SW 1271 (cell line): Measurements from ENCODE around the gene ZNF777.
"Not testable (repeated sequence)": the region's sequence is repeated elsewhere in the genome, so short reads cannot be mapped to it uniquely, and the experiment has no call there.

Experiments
- DNase-seq, 2 experiments: peaks; one replicate each; lab custom pipeline; 2025; lab: John Stamatoyannopoulos, UW

The ZNF777 gene

DNA sequence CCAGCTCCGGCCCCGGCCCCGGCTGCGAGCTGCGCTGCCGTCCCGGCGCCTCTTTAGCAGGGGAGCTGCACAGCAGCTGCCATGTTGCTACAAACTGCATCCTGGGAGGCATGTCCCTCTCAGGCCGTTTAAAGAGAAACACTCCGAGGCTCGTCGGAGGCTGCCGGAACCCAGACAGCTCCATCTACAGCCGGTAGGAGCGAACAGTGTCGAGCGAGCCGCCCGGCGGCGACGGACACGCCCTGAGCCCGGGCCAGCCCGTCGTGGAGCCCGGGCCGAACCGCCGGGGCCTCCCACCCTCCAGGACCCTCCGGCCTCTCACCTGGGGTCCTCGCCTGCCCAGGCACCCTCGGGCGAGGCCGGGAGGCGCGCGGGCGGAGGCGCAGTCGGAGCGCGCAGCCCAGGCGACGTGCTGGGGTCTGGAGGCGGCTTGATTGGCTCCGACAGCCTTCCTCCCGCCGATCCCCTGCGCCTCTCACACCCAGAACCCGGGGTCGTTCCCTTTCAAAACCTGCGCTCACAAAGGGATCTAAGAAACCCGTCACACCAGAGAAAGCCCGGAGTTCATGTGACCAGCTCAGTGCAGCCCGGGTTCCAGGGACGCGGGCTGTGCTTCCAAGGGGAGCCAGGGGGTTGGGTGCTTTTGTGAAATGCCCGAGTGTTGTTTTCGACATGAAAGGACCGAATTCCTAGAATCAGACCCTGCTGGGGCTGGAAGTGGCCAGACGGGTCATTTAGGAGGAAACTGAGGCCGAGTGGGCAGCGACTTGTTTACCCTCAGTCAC, at the start of gene ZNF777:
TSS of gene ZNF777 (minus strand) at position 570 of the 785 bp plus-strand sequence. CDS start 5,040 bp downstream, outside the sequence.
- peak; percentile 44 to 77 for DNase-seq

DNA sequence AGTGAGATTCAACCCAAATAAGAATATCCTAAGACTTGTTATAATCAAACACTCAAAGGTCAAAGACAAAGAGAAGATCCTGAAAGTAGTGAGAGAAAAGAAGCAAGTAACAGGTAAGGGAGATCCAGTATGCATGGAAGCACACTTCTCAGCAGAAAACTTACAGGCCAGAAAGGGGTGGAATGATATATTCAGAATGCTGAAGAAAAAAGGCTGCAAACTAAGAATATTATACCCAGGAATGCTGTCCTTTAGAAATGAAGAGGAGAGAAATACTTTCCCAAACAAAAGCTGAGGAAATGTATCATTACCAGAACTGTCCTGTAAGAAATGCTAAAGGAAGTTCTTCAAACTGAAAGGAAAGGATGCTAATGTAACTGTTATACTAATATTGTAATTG, 49.4 kb upstream of the ZNF777 start:
- no peak for DNase-seq

DNA sequence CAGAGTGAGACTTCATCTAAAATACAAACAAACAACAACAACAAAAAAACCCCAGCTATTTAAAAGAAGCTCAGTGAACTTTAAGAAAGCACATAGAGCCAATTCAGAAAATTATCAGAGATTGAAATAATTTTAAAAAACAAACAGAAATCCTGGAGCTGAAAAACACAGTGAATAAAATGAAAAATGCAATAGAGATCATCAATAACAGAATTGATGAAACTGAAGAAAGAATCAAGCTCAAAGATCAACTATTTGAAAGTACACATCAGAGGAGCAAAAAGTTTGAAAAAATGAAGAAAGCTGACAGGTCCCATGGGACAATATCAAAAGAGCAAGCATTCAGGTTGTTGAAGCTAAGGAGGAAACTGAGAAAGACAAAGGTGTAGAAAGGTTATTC, 48.9 kb upstream of the ZNF777 start:
- DNase-seq: no peak

DNA sequence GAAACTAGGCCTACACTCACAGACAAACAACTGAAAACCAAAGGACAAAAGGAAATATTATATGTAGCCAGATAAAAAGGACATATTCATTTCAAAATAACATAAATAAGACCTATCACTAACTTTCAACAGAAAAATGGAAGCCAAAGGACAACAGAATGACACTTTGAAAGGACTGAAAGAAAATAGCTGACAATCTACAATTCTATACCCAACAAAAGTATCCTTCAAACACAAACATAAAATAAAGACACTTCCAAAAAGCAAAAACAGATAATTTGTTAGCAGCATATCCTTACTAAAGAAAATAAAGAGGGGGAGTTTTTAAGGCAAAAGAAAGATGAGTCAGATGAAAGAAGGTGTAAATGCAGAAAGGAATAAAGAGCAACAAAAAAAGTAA, 44.7 kb upstream of the ZNF777 start:
- DNase-seq: no peak

DNA sequence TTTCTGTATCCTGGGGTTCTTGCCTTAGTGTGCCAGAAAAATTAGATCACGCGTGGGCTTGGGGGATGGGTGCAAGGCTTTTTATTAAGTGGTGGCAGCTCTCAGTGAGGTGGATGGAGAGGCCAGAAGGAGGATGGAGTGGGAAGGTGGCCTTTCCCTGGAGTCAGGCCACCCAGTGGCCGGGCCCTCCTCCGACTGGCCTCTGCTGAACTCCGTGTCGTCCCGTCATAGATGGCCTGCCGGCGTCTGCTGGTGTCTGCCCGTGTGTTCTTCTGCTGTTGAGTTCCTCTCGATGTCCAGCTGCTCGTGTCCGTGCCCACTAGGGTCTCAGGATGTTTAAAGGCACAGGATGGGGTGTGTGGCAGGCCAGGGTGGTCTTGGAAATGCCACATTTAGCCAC, 40.8 kb upstream of the ZNF777 start:
- no peak for DNase-seq

DNA sequence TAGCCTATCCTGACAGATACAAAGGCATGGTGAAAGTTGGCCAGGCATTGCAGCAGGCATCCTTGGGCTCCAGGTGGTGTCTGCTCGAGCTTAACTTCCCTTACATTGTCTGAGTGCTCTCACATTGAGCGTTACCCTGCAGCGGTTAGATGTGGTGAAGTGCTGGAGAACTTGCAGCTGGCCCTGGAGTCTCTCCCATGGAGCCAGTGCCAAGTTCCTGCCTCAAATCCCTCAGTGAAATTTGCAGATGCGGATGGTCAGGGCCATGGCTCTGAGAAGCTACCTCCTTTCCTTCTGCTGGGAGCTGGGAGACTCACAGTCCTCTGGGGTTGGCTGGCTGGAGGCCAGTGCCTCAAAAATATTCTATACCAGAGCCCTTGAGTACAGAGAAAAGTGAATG, 40.0 kb upstream of the ZNF777 start:
- no peak for DNase-seq

DNA sequence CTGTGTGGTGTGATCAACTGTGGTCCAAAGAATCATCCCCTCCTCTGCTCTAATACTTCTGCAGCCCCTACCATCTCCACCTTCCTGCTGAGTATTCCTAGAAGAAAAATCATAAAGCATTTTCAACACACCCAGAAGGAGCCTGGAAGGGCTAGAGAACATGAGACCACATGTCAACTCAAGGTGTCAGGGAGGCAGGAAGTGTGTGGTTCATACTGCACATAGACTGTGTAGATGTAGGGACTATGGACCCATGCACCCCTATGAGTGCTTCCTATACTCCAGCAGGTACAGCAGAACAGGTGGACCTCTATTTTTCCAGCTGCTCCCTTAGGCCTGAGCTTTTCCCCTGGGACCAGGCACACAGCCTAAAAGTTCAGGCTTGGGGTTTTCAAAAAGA, 39.3 kb upstream of the ZNF777 start:
- DNase-seq: no peak

DNA sequence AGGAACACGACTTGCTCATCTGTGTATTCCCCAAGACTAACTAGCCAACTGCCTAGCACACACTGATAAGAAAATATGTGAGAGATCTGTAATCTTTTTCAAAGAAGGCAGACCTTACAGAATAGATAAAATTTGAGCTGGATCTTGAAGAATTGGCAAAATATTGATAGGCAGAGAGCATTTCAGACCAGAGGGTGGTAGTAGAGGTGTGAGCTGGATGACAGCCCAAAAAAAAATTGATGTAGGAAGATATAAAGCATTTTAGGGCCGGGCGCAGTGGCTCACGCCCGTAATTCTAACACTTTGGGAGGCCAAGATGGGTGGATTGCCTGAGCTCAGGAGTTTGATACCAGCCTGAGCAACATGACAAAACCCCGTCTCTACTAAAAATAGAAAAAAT, 37.9 kb upstream of the ZNF777 start:
- DNase-seq: no peak

DNA sequence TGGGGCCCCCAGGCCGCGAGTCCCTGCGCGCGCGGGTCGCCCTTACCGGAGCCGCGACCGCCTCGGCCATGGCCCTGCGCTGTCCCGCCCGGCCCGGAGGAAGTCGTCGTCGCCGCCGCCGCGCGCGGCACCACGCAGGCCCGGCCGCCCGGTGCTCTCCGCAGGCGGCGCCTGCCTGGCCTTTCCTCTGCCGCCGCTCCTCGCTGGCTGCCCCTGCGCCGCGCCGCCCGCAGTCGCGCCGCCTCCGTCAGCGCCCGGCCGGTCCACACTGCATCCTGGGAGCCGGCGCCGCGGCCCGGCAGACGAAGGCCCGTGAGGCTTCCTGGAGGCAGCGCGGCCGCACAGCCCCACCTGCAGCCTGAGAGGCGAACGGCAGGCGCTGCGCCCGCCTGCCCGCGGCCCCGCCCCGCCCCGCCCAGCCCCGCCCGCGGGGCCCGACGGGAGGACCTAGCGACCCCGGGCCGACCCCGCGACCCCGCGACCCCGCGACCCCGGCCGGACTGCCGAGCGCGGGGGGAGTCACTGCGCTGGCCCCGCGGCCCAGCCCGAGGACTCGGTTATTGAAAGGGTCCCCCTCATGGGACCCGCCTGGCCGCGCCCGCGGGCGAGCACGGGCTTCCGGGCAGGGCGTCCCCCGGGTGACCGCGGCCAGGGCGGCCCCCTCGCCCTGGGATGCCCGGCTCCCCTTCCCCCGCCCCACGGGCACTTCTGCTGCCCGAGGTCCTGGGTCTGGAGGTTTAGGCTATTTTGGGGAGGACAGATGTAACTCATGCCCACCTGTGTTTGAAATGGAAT, 36.8 kb upstream of the ZNF777 start, which contains the start of gene ZNF746:
TSS of gene ZNF746 (minus strand) at position 343 of the 795 bp plus-strand sequence. CDS start at position 70, 273 bp downstream.
- peak; percentile 36 to 67 for DNase-seq

DNA sequence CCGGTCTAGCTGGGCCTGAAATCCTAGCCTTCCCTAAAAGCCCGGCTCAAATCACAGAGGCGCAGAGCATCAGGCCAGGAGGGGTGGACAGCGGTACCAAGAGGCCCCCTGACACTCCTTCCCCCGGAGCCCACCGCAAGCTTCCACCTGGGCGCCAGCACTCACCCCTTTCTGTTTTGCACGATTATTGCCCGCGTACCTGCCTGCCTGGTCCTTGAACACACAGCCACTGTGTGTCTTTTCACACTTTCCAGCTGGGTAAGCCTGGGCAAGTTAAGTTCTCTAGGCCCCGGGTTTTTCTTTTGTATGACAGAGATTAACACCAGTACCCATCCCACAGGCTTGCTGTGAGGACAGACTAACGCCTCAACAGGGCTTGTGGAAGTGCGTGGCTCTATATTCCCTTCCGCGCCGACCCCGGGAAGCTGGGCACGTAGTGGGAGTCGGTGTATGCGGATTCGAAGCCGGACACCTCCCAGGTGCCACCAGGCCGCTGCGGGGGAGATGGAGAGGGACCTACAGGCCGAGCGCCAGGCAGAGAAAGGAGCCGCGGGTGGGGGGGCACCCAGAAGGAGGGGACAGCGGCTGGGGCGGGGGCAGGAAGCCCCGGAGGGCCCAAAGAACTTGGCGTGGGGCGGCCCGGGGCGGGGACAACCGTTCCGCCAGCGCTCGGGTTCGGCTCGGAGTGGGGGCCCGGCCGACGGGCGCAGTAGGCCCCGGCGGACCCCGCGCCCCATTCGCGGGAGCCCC, 36.0 kb upstream of the ZNF777 start:
- peak in 1 of 2 experiments; percentile 23 for DNase-seq

DNA sequence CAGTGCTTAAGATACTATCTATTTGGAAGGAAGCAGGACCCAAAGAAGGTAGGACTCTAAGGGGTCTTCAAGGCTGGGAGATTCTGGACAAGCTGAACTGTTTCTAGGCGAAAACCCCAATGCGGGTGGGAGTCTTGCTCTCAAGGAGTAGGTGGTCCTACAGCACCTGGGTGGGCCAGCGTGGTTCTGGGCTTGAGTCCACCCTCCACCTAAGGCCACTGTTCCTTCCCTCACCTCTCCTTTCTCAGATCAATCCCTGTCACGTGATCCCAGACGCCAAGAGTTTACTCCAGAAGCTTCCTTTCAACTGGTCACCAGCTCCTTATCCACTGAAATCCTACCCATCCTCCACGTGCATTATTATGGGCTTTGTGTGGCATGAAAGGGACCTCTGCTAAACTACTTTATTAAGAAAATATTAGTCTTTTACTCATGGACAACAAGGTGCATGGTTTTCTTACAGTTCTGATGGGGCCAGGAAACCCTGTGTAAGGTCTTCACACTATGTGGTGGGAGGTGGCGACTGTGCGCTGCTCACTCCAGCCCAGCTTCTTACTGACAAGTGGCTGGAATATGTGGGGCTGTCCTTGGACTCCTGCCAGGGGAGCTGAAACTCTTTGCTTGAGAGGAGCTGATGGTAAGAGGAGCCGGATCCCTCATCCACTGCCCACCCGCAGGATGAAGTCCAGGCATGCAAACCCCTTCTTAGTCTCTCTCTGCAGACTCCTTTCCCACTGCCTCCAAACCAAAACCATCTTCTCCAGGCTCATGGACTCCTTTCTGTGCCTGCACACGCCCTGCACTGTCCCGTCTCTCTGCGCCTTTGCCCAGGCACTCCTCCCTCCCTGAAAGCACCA, 35.2 kb upstream of the ZNF777 start:
- peak in 1 of 2 experiments; percentile 5 for DNase-seq

DNA sequence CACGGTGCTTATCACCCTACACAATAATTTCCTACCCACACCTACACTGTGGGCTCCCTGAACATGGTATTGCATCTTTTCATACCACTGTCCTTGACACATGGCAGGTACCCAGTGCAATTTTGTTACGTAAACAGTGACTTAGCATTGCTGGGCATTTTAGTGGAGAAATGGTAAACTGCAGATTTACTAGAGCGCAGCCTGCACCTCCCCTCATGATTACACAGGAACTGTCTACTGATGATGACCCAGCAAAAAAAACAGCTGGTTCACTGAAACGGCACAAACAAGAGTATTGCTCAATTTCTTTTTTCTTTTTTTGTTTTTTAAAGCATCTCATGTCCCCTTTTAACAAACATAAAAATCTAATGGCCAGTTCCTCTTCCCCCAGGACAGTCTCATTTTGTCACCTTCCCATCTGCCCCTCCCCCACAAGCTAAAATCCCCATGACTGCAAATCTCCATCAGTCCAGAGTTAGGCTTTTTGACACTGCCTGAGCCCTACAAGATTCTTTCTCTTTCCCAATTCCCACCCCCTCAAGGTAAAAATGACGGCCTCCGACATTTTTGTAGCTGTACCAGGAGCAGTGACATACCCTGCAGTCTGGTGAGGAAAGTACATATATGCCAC, 34.0 kb upstream of the ZNF777 start:
- DNase-seq: no peak

DNA sequence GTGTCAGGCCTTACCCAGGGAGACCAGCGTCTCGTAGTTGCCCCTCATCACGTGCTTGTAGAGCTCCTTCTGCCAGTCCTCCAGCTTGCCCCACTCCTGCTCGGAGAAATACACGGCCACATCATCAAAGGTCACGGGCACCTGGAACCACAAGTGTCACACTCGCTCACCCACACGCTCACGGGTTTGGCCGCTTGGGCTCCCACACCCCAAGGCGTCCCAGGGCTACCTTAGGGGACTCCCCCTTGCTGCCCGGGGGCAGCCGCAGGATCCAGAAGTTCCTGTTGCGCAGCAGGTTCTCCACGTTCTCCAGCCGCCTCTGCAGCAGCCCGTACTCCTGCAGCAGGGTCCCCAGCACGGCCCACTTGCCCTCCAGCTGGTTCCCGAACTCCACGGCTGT, 33.1 kb upstream of the ZNF777 start:
- not testable (repeated sequence) for DNase-seq

DNA sequence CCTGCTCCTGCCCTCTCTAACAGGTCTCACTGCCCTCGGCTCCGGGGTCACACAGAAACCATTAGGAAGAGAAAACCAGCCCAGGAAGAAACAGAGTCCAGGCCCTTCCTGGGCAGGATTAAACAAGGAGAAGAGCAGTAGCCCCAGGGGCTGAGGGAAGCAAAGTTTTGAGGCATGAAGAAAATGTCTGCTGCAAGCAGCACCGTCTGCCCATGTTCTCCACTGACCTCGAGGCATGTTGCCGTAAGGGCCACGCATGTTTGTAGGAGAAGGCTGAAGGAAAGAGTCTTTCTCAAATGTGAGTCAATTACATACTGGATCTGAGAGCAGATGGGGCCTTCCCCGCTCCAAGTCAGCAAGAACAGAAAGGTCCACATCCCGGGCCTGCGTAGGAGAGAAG, 32.5 kb upstream of the ZNF777 start:
- no peak for DNase-seq

DNA sequence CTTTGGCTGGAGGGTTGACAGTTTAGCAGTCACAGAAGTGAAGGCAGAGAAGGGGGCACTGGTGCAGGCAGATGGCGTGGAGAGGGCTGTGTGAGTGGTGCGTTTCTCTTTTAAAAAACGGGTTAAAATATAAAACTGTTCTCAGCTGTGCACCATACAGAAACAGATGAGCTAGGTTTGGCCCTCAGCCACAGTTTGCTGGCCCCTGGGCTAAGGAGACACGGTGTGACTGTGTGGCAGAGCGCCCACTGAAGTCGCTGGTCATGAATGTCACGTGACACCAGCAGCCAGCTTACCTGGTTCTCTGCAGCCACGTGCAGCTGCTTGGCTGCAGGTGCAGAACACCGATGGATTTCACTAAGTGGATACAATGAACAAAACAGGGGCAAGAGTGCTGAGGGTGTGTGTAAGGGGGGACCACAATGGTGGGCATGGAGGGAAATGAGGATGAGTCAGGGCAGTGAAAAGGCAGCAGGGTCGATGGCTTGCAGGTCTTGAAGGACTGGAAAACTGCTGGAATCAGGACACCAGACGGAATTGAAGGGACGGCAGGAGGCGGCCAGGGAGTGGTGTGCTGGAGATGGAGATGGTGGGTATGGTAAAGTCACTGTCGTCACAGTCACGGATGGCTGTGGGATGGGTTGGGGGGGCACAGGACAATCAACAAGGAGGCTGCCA, 29.4 kb upstream of the ZNF777 start:
- no peak for DNase-seq

DNA sequence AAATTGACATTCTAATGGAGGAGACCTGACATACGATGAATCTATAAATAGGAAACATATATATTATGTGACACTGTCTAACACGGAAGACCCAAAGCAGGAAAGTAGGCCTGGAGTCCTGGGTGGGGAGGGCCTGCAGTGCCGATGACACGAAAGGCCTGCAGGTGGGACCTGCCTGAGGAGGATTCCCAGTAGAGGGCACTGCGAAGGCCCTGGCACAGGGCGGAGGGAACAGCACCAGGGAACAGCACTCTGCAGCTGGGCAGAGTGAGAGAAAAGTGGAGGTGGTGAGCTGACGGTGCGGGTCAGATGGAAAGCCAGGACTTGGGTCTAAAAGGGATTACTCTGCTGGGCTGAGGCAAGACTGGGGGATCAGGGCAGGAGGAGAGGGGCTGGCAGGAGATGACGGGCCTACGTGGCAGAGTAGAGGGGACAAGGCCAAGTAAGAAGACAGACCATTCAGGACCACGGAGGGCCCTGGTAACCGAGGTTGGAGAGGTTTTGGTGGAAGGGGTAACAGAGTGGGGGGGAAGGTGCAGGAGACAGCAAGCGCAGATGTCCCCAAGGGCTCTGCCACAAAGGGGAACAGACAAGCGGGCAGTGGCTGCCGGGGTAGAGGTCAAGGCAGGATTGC, 28.6 kb upstream of the ZNF777 start:
- DNase-seq: no peak

DNA sequence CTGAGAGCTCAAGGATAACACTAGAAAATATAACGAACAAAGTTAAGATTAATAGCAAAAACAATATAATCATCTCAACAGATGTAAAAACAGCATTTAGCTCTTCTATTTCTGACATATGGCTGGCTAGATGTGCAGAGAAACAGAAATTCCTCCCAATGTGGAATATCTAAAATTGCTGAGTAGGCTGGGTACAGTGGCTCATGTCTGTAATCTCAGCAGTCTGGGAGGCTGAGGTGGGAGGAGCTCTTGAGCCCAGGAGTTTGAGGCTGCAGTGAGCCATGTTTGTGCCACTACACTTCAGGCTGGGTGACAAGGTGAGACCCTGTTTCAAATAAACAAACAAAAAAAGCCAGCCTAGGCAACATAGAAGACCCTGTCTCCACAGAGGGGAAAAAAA, 18.7 kb upstream of the ZNF777 start:
- DNase-seq: no peak

DNA sequence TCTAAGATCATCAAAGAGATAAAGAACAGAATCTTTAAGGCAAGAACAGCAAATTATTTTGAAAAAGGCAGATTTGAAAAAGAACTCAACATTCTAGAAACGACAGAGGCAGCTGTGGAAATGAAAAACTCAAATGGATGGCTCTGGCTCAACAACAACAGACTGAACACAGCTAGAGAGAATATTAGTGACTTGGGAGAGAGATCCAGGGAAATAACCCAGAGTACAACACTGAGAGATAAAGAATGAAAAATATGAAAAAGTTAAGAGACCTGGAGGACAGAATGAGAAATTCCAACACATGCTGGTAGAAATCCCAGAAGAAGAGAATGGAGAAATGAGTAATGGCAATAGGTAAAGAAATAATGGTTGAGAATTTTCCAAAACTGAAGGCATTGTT, 17.9 kb upstream of the ZNF777 start:
- DNase-seq: no peak

DNA sequence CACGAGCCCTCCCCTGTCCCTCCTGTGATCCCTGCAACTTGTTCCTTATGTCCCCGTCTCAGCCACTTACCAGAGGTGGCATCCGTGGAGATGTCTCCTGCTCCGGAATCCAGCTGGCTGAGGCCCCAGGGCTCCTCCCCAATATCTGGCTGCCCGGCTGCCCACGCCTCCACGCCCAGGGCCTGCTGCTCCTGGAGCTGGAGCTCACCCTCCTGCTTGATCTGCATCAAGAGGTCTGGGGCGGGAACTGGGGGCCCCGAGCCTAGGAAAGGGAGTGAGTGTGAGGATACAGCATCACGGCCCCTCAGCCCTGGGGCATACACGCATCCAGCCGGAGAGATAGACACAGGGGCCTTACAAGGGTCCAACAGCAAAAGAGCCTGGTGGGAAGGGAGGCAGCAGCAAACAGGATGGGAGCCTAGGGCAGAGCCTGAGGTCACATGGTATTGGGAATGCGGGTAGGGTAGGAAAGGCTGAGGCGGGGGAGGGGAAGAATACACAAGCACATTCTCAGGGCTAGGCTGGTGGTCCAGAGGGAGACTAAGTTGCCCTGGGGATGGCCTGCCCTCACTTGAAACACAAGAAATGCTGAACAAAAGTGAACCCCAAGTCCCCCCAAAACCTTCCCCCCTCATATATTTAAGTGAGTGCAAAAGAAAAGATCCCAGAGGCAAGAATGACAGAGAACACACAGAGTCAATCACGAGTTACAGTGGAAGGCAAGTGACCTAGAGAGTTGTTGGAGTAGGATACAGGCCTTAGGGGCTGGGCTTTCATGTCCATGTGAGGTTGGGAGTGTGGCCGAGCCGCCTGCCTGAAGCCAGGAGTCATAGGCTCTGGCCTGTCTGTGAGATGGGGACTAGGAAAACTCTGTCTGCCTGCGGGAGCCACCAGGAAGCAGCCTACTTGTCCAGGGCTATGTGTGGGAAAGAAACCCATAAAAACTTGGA, 16.9 kb upstream of the ZNF777 start:
- DNase-seq: no peak
